Stimulated activated CD8-positive, alpha-beta memory T cell treated with anti-CD3 and anti-CD28 coated beads, Interleukin-7, amount 100 ng/mL, for 48 hours (primary cell): Measurements from ENCODE around the gene ARAP3.
A peak's percentile ranks its signal among the peaks of the same experiment; 100 is the strongest.
"Not testable (repeated sequence)": the region's sequence is repeated elsewhere in the genome, so short reads cannot be mapped to it uniquely, and the experiment has no call there.

Source experiments
- DNase-seq, 2 donors: peaks; one replicate each; pipeline ENCODE4 v3.0.0-alpha.2; 2020; ENCODE audit warnings: low read depth in 1 of 2; ENCODE audit errors: extremely low read depth in 1 of 2

The ARAP3 gene

DNA sequence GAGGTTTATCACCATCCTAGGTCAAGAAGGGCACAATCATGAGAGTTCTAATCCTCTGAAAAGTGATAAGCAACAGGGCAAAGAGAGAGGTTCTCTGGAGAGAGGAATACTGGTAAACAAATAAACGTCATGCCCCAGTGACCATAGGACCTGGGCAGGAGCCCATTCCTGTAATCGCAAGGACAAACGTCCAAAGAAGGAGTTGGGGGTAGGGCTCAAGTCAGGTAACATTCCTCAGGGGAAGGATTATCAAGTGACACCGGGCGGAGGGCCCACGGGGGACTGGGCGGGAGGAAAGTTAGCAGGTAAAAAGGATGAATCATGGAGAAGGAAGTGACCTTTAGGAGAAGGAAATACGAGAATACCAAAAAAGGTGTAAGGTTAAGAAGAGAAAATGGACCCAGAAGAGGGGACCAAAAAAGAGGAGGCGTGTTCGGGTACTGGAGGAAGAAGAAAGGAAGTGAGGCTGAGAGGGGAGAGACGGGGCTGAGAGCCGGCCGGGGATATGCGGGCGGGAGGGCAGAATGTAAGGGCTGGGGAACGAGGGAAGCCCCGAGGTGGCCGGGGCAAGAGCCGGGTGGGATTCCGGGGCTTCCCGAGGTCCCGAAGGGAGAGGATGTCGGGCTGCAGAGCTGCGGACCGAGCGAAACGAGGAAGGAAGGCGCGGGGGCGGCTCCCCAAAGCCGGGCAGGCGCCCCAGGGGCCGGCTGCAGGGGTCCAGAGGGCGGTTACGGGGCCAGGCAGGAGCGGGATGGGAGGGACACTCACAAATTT is 63.8 kb downstream of the ARAP3 start:
- peak in 1 of 2 donors; percentile 50 for DNase-seq

DNA sequence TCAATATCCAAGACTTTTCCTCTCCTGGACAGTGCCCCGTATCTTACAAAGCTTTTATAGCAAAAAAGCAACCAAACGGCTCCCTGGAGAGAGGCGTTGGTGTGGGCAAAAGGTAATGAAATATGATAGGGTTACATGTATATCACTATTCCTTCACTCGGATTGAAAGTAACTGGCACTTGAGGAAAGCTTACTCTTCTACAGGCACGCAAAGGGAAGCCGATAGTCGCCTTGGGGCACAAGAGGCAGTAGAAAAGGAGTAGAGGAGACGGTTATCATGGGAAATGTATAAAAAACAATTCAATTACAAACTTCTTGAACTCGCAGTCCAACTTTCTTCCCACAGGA is 64.4 kb downstream of the ARAP3 start:
- DNase-seq, result no peak

DNA sequence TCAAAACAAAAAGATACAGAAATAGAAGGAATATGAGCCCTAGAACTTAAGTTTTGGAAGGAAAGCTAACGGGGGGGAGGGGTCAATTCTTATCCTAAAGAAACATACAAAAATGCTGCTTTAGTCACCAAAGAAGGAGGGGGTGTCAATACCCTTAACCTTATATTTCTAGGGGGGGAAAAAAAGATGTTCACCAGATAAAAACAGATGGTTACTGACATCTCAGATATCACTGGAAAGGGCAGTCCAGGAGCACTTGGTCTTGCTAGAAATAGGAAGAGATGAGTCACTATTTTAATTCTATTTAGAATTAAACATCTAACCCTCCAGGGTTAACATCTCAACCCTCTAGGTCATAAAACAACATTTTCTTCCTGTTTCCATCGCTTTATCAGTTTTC is 64.9 kb downstream of the ARAP3 start:
- no peak for DNase-seq

DNA sequence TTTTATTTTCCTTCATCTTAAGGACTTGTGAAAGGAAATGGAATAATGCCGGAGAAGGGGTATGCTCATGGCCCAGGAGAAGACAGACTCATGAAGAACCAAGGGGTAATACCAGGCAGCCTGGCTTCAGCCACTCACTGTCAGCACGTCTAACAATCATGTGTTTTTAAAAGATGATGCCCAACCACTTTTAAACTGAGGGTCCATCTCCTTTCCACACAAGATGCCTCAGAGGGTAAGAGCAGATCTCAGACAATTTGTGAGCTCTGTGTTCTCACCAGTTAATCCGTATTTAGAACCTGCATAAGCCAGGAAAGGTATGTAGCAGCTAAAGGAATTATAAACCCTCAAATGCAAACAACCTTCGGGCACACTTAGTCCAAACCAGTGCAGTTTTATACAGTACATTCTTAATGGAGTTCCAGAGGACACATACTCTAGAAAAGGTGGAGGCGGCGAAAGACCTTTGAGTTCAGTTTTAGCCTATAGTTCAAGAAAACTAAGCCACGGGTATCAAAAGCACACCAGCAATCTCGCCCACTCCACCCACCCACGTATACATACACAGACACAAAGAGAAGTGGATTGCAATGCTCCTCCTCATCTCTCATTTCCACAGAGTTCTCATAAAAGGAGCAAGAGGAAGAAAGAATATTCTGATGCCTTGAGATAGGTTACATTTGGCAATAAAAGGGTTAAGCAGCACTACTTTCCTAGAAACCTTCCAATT is 65.9 kb downstream of the ARAP3 start:
- DNase-seq, result no peak

DNA sequence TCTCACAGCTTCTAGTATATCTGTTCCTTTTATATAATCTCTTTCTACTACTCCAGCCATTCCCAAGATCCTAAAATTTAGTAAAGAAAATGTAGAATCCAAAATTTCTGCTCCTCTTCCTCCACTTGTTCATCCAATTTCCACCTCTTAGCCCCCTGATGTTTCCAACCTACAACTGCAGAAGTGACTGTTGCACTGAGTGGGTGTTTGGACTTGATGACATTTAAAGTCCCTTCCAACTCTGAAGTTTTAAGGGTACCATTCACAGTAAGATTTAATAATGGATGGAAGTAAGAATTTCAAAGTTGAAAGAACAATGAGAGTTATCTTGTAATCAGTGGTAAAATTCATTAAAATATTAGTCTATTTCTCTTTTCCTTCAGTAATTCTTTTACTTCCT is 68.7 kb downstream of the ARAP3 start:
- no peak for DNase-seq

DNA sequence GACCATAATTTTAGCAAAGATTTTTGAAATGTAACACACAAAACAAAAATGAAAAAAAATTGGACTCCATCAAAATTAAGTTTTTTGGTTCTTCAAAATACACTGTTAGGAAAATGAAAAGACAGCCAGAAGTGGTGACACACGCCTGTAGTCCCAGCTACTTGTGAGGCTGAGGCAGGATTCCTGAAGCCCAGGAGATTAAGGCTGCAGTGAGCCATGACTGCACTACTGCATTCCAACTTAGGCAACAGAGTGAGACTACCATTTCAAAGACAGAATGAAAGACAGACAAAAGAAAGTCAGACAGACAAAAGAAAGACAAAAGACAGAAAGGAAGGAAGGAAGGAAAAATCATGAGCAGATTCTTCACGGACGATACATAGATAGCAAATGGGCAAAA is 70.7 kb downstream of the ARAP3 start:
- no peak for DNase-seq

DNA sequence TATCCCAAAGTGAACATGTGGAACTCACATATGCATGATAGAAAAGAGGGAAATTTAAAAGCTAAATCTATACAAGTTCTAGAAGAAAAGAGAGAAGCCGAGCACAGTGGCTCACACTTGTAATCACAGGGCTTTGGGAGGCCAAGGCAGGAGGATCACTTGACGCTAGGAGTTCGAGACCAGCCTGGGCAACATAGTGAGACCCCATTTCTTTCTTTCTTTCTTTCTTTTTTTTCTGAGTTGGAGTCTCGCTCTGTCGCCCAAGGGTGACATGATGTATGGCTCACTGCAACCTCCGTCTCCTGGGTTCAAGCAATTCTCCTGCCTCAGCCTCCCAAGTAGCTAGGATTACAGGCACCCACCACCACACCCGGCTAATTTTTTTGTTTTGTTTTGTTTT is 72.1 kb downstream of the ARAP3 start:
- DNase-seq, result not testable (repeated sequence)

DNA sequence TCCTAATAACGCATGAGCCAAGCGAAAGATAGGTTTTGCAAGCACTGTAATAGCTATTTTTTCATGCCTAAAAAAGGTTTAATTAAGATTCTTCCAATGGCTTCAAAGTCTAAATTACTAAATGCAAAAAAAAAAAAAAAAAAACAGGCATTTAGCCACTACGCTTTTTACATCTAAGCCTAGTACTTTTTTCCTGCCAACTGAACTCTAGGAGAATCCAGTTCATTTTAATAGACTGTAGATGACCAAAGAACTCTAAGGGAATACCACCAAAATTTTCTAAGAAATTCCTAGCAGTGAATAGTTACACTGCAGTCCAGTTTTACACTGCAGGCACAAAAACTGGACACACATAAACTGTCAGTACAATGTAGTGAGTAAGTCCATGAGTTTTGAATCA is 73.0 kb downstream of the ARAP3 start:
- DNase-seq, result no peak

DNA sequence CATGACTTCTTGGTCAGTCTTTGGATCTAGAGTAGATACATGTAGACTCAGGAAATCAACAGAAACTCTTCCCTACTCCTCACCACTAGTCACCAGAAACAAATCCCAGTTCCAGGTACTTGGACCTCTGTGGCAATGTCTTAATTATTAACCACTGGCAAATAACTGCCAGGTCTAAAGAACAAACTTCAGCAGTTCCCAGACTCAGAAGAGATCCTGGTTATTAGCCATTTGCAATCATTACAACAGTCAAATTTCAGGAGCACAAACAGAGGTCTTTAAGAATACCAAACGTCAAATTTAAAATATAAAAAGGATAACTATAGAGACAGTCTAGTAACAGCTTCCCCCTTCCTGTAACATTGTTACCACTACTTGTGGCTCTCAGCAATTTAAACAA is 73.5 kb downstream of the ARAP3 start:
- DNase-seq, result no peak

DNA sequence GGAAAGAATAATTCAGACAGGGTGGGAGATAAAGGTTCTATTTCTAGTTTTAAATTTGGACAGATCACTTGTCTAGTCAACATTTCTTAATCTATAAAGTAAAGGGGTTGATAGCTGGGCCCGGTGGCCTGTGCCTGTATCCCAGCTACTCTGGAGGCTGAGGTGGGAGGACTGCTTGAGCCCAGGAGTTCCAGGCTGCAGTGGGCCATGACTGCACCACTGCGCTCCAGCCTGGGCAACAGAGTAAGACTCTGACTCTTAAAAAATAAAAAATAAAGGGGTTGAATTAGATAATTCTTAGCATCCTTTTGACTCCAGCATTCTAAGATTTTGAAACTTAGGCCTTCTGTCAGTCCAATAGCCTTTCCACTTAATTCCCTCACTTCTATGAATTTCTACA is 74.0 kb downstream of the ARAP3 start:
- DNase-seq, result no peak

DNA sequence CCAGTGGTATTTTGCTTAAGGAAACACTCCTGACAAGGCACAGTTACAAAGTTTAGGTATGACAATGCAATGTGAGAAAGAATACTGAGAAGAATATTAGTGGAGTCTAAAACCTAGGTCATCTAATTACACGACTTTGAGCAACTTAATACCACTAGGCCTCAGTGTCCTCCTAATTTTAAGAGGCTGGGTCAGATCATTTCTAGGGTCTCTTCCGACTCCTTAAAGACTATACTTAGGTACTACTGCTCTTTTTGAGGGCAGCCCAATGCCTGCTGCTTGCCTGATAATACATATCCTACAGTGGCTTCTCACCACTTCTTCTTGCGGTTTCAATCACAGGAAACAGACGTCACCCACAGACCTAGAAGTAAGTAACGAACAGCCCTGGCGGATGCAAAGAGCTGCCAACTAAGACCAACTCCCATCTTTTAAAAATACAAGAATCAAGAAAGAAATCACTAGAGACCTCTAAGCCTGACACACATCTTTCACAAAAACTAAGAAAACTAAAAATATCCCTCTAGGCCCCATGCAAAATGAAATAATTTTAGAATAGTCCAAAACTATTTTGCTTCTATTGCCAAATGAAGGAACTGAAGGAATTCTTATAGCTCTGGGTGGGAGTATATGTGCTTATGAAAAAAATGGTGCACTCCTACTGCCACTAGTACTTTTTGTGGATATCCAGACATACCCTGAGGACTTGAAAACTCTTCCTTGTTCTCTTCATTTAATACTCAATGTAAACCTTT is 76.3 kb downstream of the ARAP3 start:
- DNase-seq, result peak in 1 of 2 donors; percentile 57

DNA sequence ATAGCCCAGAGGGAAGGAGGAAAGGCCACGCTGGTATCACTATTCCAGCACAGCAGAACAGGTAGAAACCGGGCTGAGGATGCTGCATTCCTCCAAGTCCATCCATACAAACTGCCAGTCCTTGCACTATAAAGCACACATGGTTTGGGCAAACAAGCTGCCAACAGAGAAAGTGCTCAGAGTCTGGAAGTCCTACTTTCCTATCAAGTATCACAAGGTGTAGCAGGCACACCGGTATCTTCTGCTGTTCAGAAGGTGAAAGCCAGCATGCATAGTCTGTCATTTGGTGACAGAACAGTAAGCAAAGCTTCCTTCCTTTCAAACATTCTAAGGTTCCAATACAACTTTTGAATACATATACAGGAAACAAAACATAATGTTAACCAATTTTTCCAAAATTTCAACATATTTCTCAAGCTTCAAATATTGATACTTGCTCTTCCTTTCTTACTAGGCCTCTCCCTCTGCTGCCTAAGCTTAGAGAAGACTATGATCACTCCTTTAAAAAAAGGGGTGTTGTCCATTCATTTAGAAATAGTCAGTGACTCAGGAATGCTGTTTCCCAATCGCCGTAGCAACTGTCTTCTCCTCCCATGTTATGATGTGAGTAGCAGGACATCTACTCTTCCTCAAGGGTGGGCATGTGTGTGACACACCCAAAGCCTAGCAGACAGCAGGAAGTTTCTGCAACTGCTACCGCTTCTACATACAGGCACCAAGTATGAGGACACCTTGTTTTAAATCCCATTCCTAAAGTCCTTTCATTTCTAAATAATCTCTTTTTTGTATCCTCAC is 77.9 kb downstream of the ARAP3 start:
- DNase-seq, result no peak
